LoVo (cell line): Measurements from ENCODE around the gene CBFA2T3.

Experiments
- DNase-seq: peaks from one replicate; pipeline ENCODE4 v3.0.0-alpha.2; 2016; ENCODE audit warnings: low spot score

CBFA2T3 gene

DNA sequence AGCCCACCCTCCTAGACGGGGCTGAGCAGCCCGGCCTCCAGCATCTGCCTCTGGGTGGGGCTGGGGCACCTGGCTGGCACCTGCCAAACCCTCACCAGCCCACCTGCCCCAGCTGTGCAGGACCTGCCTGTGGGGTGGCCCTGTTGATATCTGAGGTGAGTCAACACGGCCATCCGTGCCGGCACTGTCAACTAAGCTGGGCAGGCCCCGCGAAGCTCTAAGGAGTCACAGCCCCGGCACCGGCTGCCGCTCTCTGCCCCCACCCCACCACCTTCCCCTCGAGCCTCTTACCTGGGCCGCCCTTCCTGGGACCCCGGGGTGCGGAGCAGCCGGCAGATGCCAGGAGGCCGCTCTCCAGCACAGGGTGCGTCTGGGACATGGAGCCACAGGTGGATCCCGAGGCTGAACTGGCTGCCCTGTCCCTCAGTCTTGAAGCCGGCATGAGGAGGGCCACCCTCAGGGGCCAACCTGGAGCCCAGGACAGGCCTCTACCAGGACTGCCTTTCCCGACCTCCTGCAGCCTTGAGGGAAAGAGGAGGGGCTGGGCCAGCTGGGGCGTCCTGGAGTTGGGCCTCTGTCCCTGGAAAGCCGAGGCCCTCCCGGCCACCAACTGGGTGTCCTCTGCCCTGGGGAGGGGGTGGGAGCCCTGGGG is 515 bp downstream of the CBFA2T3 start:
- DNase-seq, result no peak

DNA sequence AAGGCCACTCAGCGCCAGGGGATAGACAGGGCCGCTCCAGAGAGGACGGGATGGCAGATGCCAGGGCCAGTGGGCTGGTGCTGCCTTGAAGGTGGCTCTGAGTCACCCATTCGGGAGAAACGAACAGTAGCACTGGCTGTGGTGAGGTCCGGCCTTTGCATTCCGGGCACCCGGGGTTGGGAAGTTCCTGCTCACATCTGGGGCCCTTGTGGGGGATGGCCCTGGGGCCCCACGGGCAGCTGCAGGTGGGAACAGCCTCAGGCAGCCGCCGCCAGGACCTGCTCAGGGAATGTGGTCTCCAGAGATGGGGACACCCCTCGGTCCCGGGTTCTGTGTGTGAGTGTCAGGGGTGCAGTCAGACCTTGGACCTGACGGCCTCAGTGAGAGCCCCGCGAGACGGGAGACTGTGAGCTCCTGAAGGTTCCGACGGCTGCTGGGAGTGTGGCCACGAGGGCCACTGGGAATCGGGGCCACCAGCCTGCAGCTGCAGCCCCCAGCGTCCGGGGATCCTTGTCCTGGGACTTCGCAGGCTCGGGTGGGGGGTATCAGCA is 1.4 kb downstream of the CBFA2T3 start:
- no peak for DNase-seq

GRCh38 chr16:88974916-88975215 is 2.1 kb downstream of the CBFA2T3 start:
- DNase-seq, result no peak

GRCh38 chr16:88974080-88974915 is 2.7 kb downstream of the CBFA2T3 start:
- DNase-seq, result no peak

- DNase-seq, result no peak
Measured at GRCh38 chr16:88973415-88974050, 3.5 kb downstream of the CBFA2T3 start.

DNA sequence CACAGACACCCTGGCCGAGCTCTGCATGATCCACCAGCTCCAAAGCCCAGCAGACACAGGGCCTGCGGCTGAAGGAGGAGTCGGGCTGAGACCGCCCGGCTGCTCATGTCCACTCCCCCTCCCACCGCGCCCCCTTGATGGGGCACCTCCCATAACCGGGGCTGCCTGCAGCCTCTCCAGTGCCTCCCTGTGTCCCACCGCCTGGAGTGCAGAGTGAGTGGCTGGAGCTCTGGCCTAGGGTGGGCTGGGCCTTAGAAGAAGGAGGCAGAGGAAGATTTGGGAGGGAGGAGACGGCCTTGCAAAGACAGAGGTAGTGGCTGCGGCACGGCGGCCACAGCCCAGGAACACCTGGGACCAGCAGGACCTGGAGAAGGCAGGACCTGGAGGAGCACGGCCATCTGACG is 4.0 kb downstream of the CBFA2T3 start:
- DNase-seq, result no peak

- DNase-seq, result no peak
Measured at GRCh38 chr16:88972349-88972748, 4.7 kb downstream of the CBFA2T3 start.

GRCh38 chr16:88971371-88972097 is 5.5 kb downstream of the CBFA2T3 start:
- no peak for DNase-seq

DNA sequence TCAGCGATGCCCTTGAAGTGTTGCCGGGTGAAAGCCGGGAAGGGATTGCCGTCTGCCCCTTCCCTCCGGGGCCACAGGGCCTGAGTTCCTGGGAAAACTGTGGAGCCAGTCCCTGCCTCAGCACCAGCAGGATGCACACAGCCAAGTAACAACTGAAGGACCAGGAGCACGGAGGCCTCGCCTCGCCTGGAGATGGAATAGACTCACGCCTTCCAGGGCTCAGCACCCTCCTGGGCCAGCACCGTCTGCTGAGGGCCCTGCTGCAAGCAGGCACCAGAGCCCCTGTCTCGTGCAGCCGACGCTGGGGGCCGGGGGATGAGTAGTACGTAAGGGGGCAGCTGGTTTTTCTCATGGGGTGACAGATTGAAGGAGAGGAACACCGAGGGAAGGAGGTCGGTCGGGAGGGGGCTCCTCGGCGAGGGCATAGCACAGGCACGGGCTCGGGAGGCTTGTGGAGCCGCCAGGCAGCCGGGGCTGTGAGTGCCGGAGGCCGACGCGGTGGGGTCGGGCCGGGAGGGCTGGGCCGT is 6.4 kb downstream of the CBFA2T3 start:
- DNase-seq, result no peak

DNA sequence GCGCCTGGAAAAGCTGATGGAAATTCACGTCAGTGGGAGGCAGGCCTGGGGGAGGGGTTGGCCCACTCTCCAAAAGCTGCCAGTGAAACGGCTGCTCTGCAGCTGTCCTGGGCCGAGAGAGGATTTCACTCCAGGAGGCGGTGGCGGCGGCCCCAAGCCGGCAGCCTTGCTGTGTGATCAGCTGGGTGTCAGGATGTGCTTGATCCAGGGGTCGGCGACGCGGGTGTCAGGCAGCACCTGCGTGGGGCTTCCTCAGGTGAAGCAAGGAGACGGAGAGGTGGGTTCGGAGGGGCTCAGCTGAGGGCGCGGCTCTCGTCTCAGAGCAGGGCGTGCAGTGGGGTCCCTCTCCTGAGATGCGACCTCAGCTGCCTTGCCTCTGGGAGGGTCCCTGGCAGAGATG is 7.0 kb downstream of the CBFA2T3 start:
- DNase-seq, result no peak

- DNase-seq, result no peak
Measured at GRCh38 chr16:88969361-88969831, 7.6 kb downstream of the CBFA2T3 start.

DNA sequence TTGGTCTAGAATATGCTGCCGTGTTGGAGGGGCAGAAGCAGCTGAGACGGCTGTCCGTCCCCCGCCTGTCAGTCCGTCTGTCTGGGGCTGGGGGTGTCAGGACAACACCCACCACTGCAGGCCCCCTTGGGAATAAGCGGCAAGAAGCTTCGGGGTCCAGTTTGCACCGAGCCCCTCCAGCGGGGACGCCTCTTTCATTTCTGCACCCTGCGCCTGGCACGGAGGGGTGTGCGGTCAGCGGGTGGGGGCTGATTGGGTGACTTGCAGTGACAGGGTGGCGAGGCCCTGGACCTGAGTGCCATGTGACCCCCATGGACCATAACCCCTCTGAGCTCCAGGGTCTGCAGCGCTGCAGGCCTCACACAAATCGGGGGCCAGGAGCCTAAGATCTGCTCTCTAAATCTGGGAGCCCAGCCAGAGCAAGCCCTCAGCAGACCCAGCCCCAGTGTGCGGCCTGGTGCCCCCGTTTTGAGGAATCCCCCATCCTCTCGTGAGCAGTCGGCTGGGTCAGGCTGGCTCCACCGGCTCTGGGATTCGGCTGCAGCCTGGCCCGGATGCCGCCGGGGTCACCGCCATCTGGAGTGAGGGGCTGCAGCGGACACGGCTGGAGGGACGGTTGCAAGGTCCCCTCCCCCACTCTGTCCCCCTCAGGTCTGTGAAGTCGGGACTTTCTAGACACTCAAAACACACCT is 8.3 kb downstream of the CBFA2T3 start:
- DNase-seq, result no peak

DNA sequence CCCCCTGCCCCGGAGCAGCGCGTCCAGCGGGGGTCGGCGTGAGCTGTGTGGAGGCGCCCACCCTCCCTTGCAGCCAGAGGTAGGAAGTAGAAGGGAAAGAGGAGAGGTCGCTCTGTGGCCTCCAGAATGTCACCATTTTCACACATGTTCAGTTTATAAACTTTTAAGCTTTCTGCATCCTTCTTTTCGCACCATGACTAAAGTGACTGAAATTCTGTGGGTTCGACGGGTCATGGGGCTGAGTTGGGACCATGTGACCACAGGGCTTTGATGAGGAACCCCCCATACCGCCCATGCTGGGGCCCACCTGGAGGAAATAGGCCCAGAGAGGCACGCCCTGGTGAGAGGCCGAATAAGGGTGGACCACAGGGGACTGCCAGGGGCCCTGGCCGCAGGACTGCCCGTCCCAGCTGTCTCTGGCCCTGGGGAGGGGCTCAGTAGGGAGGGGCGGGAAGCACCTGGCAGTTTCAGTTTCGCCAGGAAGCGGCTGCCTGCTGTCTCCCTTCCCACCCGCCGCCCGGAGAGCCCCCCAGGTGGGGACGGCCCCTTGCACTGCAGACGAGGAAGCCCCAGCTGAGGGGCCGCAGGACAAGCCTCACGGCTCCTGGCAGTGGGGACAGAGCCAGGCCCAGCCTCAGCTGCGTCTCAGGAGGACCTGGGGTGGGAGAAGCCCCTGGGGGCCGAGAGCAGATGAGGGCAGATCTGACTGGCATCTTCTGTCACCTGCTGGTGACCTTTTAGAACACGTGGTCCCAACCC is 9.0 kb downstream of the CBFA2T3 start:
- DNase-seq, result no peak

- DNase-seq, result no peak
Measured at GRCh38 chr16:88966986-88967829, 9.8 kb downstream of the CBFA2T3 start.

GRCh38 chr16:88965826-88966480 is 11.1 kb downstream of the CBFA2T3 start:
- DNase-seq, result no peak

DNA sequence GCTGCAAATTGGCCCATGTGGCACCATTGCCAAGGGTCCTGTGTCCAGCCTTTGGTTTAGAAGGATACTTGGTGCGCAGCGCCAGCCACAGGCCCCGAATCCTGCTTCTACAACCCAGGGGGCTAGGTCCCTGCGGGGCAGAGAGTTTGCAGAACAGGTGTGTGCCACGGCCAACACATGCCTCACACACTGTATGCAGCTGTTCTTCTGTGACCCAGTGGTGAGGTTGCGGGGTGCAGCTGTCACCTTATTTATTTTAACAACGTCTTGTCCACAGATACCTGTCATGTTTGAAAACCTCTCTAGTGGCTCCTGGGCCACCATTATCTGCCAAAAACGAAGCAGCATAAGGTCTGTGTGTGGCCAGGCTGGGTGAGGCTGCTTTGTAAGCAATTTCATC is 11.6 kb downstream of the CBFA2T3 start:
- DNase-seq, result no peak

- DNase-seq, result no peak
Measured at GRCh38 chr16:88964636-88965035, 12.4 kb downstream of the CBFA2T3 start.

- no peak for DNase-seq
Measured at GRCh38 chr16:88963583-88963982, 13.4 kb downstream of the CBFA2T3 start.

GRCh38 chr16:88962478-88963152 is 14.4 kb downstream of the CBFA2T3 start:
- DNase-seq, result no peak
